HepG2 (cell line): ENCODE results near the gene GPR152. TPM values are rescaled to one million over a fixed set of nuclear protein-coding genes. Genes with fewer than 3 reads are reported as not detected.

ENCODE experiments used
- ATAC-seq: fragments of 200-7000 bp; cut with Tn5 transposase; 3 replicates; pipeline ENCODE4 v1.9.1; 2020; ENCODE audit warnings: mild to moderate bottlenecking, moderate library complexity
- BruUV-seq: library from RNA; stranded (reverse); fragments of 400-500 nt; replicated peaks from 2 replicates; lab custom pipeline; 2021; lab: Mats Ljungman, UMichigan
- CTCF ChIA-PET: fragments of 300-600 bp; formaldehyde crosslinking; extraction: SDS; loops from one replicate; lab custom pipeline; 2021; ENCODE audit warnings: low total read pairs, inconsistent platforms, low intra/inter-chr PET ratio; lab: Yijun Ruan, JAX
- POLR2A ChIA-PET: fragments of 350-600 bp; sonication (Branson Sonifier 250); formaldehyde crosslinking; loops from one replicate; lab custom pipeline; 2020; ENCODE audit warnings: antibody characterized with exemption, inconsistent platforms; lab: Yijun Ruan, JAX
- DNase-seq: peaks from one replicate; pipeline ENCODE4 v3.0.0-alpha.2; 2015; ENCODE audit warnings: low spot score
- FAIRE-seq: peaks from 3 replicates; lab custom pipeline; 2011; peaks lifted over from hg19 to GRCh38; lab: Jason Lieb, UNC
- H2AFZ ChIP-seq: one replicate; pipeline ENCODE4 v1.6.1; 2011; ENCODE audit warnings: low read length, inconsistent platforms
- H3K27ac ChIP-seq: fragments of 300-600 bp; 3 replicates; pipeline ENCODE4 v1.8.0; 2011; ENCODE audit warnings: mixed run types, mild to moderate bottlenecking, mixed read lengths, low read length, inconsistent platforms; ENCODE audit not compliant: insufficient read depth; ENCODE audit errors: extremely low read length
- H3K27me3 ChIP-seq, 2 experiments: fragments of 200-600 bp in 1 of 2; 2 replicates in 1 of 2; 3 replicates in 1 of 2; pipeline versions ENCODE4 v1.6.0 to v1.8.0; 2011; ENCODE audit warnings: low read length in 2 of 2, mild to moderate bottlenecking in 2 of 2, moderate library complexity in 2 of 2, inconsistent platforms in 1 of 2; ENCODE audit not compliant: insufficient read depth in 2 of 2, control insufficient read depth in 1 of 2
- H3K36me3 ChIP-seq, 2 experiments: fragments of 200-600 bp in 1 of 2; replicated peaks in 1 of 2; 2 replicates in 1 of 2; 3 replicates in 1 of 2; pipeline versions ENCODE4 v1.5.1 to v1.8.0; 2011; ENCODE audit warnings: low read length in 2 of 2, inconsistent platforms in 1 of 2; ENCODE audit not compliant: insufficient read depth in 2 of 2, control insufficient read depth in 1 of 2
- H3K4me1 ChIP-seq: 2 replicates; pipeline ENCODE4 v1.5.1; 2012; ENCODE audit warnings: low read length, inconsistent platforms; ENCODE audit not compliant: insufficient read depth
- H3K4me2 ChIP-seq: 2 replicates; pipeline ENCODE4 v1.6.0; 2011; ENCODE audit warnings: low read depth, low read length, inconsistent platforms
- H3K4me3 ChIP-seq, 3 experiments: fragments of 200-600 bp in 1 of 3; sonication (generic), shearing (Covaris generic) in 1 of 3; replicated peaks in 1 of 3; 2 replicates each; pipeline ENCODE4 v1.5.1; 2011 to 2016; ENCODE audit warnings: low read length in 3 of 3, inconsistent platforms in 2 of 3, low read depth in 2 of 3, mild to moderate bottlenecking in 2 of 3, control low read depth in 1 of 3, mixed read lengths in 1 of 3; ENCODE audit not compliant: insufficient read depth in 1 of 3
- H3K79me2 ChIP-seq: one replicate; pipeline ENCODE4 v1.6.1; 2011; ENCODE audit warnings: low read length, inconsistent platforms; ENCODE audit not compliant: insufficient read depth
- H3K9ac ChIP-seq: 2 replicates; pipeline ENCODE4 v1.6.0; 2011; ENCODE audit warnings: mild to moderate bottlenecking, low read depth, low read length, inconsistent platforms; ENCODE audit not compliant: insufficient read depth
- H3K9me3 ChIP-seq: 2 replicates; pipeline ENCODE4 v1.5.1; 2012; ENCODE audit warnings: mild to moderate bottlenecking, low read length
- H4K20me1 ChIP-seq: 2 replicates; pipeline ENCODE4 v1.6.0; 2011; ENCODE audit warnings: inconsistent platforms, mild to moderate bottlenecking, low read length, moderate library complexity; ENCODE audit not compliant: insufficient read depth
- CREB1 ChIP-seq, 2 experiments: fragments of 450-650 bp in 1 of 2; IDR thresholded peaks; 2 replicates each; pipeline ENCODE4 v1.6.1; 2016 to 2017; ENCODE audit warnings: control low read depth in 1 of 2, mild to moderate bottlenecking in 1 of 2, missing compliant biosample characterization in 1 of 2, missing genetic modification characterization in 1 of 2
- FUBP1 ChIP-seq: sonication (generic); formaldehyde crosslinking; IDR thresholded peaks from 2 replicates; pipeline ENCODE4 v1.5.1; 2020; ENCODE audit warnings: missing genetic modification reagents, mild to moderate bottlenecking, borderline replicate concordance
- HMG20A ChIP-seq: IDR thresholded peaks from 2 replicates; pipeline ENCODE4 v1.6.1; 2016; ENCODE audit warnings: borderline replicate concordance
- MTA3 ChIP-seq: sonication (generic); formaldehyde crosslinking; IDR thresholded peaks from 2 replicates; pipeline ENCODE4 v1.4.0; 2020; ENCODE audit warnings: missing genetic modification reagents
- U2AF1 ChIP-seq: fragments of 200-400 bp; formaldehyde crosslinking; optimal IDR thresholded peaks from 2 replicates; pipeline ENCODE3; 2017; ENCODE audit warnings: mild to moderate bottlenecking, low read depth, low read length
- ZNF343 ChIP-seq: sonication (generic); formaldehyde crosslinking; IDR thresholded peaks from 2 replicates; pipeline ENCODE4 v1.4.0; 2020; ENCODE audit warnings: mild to moderate bottlenecking, missing genetic modification reagents
- ZNF432 ChIP-seq: sonication (generic); formaldehyde crosslinking; IDR thresholded peaks from 2 replicates; pipeline ENCODE4 v1.5.0; 2020; ENCODE audit warnings: missing genetic modification reagents, mild to moderate bottlenecking, borderline replicate concordance
- ZNF513 ChIP-seq: sonication (generic); formaldehyde crosslinking; conservative IDR thresholded peaks from 2 replicates; pipeline ENCODE4 v1.5.0; 2020; ENCODE audit warnings: missing genetic modification reagents
- ZNF816 ChIP-seq: sonication (generic); formaldehyde crosslinking; IDR thresholded peaks from 2 replicates; pipeline ENCODE4 v1.8.0; 2022; ENCODE audit warnings: missing genetic modification reagents, mild to moderate bottlenecking, borderline replicate concordance
- ZNF879 ChIP-seq: sonication (generic); formaldehyde crosslinking; IDR thresholded peaks from 2 replicates; pipeline ENCODE4 v1.8.1; 2023; ENCODE audit warnings: missing genetic modification reagents
- WGBS: methylation state at CpG from one replicate; pipeline ENCODE4 v1.1.6; 2017; ENCODE audit warnings: low lambda C conversion rate; 5-methylcytosine and 5-hydroxymethylcytosine counted together
- in situ Hi-C: cut with HindIII; loops from 2 replicates; pipeline ENCODE4 v1.10.0; 2017; ENCODE audit warnings: low pct_unique_long_range_greater_than_20kb; ENCODE audit not compliant: extremely low pct_ligation_motif_present
- intact Hi-C: fragments of 100-400 bp; cut with micrococcal nuclease; formaldehyde crosslinking; loops from one replicate; pipeline ENCODE4 v1.10.0; 2022; ENCODE audit not compliant: unreplicated experiment
- polyA plus RNA-seq, 8 experiments: library from polyadenylated mRNA; depleted of rRNA in 3 of 8; stranded (reverse) in 7 of 8; unstranded in 1 of 8; fragments of >200 nt; fragmentation: Illumina TruSeq in 4 of 8; extraction: Trizol in 4 of 8; gene quantifications; 2 replicates each; pipeline versions ENCODE4 v1.2.1 to v1.2.3, GENCODE V29; 2011 to 2016; ENCODE audit warnings: low read depth in 4 of 8, missing spikeins in 1 of 8, mixed read lengths in 1 of 8; ENCODE audit not compliant: insufficient read depth in 1 of 8
- total RNA-seq, 5 experiments: library from RNA; depleted of rRNA; stranded (reverse); fragments of >200 nt; fragmentation: Illumina TruSeq; extraction: Trizol; gene quantifications; 2 replicates each; pipeline ENCODE4 v1.2.3, GENCODE V29; 2016; ENCODE audit warnings: low read depth in 1 of 5

Gene GPR152
- total and polyA plus RNA-seq, 2 of the 13 experiments (the other 11 are each of a cell fraction or from before 2014, with no cell fraction given) = not detected

GRCh38 chr11:67431346-67432249 lies 20.9 kb downstream of the GPR152 start:
- DNase-seq = no peak
- H3K4me3 ChIP-seq = no peak overlapping the region
- no TSS peak for BruUV-seq
- no peak overlapping the region for H3K9ac ChIP-seq
- no peaks in the 10 kb centered on the region; a peak in 1 of 5 replicates for H3K27me3 ChIP-seq
- no peak for FAIRE-seq
- no peak overlapping the region for H3K27ac ChIP-seq
- H4K20me1 ChIP-seq = no peaks in the 10 kb centered on the region
- H2AFZ ChIP-seq = no peak overlapping the region
- H3K4me1 ChIP-seq = peaks cover 20% of the 10 kb centered on the region
- peaks cover 13% of the 10 kb centered on the region for H3K79me2 ChIP-seq
- ChIA-PET POLR2A (no interaction called here), CTCF (no interaction called here)
- H3K9me3 ChIP-seq = no peaks in the 10 kb centered on the region
- TF ChIP-seq CREB1 (IDR thresholded peaks at IDR 0.05) (no peak), CREB1 (CRISPR knock-in tag; IDR thresholded peaks at IDR 0.05) (no peak), ZNF816 (CRISPR knock-in tag) (no peak), U2AF1 (no peak), ZNF513 (CRISPR knock-in tag) (no peak), MTA3 (CRISPR knock-in tag) (no peak), ZNF879 (CRISPR knock-in tag) (no peak), HMG20A (CRISPR knock-in tag) (no peak), FUBP1 (CRISPR knock-in tag) (no peak), ZNF432 (CRISPR knock-in tag) (no peak), ZNF343 (CRISPR knock-in tag) (no peak)
- intact Hi-C loops = no loop called here
- H3K4me2 ChIP-seq = no peak overlapping the region
- 95% methylated on average over 21 of the region's 24 CpGs for WGBS
- in situ Hi-C loops = no loop called here
- no peak for ATAC-seq
- H3K36me3 ChIP-seq = peaks cover 15 to 28% of the 10 kb centered on the region in 2 experiments; a peak in 4 of 5 replicates
